ENCODE measurements around the gene TNS3.

TNS3 gene

DNA sequence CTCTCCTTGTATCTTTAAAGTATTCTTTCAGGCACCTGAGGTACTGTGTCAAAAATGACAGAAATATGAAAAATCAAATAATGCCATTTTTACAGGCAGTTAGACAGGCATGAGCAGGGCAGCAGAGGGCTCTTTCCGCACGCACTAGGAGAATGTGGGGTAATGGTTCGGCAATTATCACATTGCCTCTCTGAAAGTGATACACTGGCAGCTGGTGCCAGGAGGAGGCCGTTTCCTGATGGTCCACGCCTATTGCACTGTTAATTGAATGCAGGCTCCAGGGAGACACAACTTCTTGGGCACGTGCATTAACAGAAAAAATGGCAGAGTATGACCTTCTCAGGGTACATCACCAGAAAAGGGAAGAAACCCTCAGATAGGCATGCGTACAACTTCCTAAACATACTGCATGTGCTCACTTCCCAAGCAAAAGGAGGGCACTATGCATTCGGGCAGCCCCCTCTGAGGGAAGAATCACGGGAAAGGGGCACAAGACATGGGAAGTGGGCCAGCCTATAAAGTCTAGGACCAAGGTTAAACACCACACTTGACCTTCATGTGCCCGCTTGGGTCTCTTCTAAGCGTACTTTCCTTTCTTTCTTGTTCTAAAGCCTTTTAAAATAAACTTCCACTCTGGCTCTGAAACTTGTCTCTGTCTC, 161.7 kb downstream of the TNS3 start:
- no peaks in the 10 kb centered on the region for H3K79me2 ChIP-seq (ENCODE audit: control insufficient read depth, low read length)
- TF ChIP-seq, protein P1, sequence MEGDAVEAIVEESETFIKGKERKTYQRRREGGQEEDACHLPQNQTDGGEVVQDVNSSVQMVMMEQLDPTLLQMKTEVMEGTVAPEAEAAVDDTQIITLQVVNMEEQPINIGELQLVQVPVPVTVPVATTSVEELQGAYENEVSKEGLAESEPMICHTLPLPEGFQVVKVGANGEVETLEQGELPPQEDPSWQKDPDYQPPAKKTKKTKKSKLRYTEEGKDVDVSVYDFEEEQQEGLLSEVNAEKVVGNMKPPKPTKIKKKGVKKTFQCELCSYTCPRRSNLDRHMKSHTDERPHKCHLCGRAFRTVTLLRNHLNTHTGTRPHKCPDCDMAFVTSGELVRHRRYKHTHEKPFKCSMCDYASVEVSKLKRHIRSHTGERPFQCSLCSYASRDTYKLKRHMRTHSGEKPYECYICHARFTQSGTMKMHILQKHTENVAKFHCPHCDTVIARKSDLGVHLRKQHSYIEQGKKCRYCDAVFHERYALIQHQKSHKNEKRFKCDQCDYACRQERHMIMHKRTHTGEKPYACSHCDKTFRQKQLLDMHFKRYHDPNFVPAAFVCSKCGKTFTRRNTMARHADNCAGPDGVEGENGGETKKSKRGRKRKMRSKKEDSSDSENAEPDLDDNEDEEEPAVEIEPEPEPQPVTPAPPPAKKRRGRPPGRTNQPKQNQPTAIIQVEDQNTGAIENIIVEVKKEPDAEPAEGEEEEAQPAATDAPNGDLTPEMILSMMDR (IDR thresholded peaks at IDR 0.05; ENCODE audit: low read depth, low read length, poor library complexity, severe bottlenecking): no peak
- TF ChIP-seq EZH2phosphoT487 (IDR thresholded peaks at IDR 0.05; ENCODE audit: borderline replicate concordance, low read length): no peak
- H3K4me1 ChIP-seq (ENCODE audit: control insufficient read depth, low read length): no peaks in the 10 kb centered on the region
- no peak overlapping the region for H3K4me3 ChIP-seq (ENCODE audit: low read length)
- no peaks in the 10 kb centered on the region for H3F3A ChIP-seq (ENCODE audit: control insufficient read depth, insufficient read depth)
- H4K20me1 ChIP-seq (ENCODE audit: control insufficient read depth, insufficient read depth, low read depth, low read length): no peaks in the 10 kb centered on the region
- no peaks in the 10 kb centered on the region for H3K27me3 ChIP-seq (ENCODE audit: control insufficient read depth, low read length)
- no peaks in the 10 kb centered on the region for H3K36me3 ChIP-seq (ENCODE audit: control insufficient read depth, low read length)
- H3K9me2 ChIP-seq (replicated peaks; ENCODE audit: control insufficient read depth, low read length): no peaks in the 10 kb centered on the region
- no peak overlapping the region for H3K4me2 ChIP-seq (ENCODE audit: low read length)
- no peak overlapping the region for H3K27ac ChIP-seq (ENCODE audit: low read depth, low read length)
- no peaks in the 10 kb centered on the region for H3K9me3 ChIP-seq (ENCODE audit: control insufficient read depth, insufficient read depth, low read length)

DNA sequence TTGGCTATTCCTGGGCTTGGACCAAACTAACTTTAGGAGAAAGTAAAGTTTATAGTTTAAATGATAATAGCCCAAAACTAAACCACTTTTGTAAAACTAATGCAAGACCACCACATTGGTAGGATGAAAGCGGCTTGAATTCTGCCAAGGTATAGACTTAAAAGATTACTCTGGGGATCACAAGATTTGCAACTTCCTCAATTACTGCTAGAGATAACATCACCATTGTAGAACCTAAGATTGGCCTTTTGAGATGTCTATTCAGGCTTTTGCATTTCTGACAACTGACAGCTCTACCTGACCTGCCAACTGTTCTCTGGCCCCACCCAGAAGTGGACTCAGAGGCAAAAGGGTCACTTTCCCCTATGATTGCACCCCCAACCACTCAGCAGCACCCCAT, 162.4 kb downstream of the TNS3 start:
- Histone ChIP-seq H3F3A (ENCODE audit: control insufficient read depth, insufficient read depth) (no peaks in the 10 kb centered on the region), H3K9me2 (replicated peaks; ENCODE audit: control insufficient read depth, low read length) (no peaks in the 10 kb centered on the region), H3K79me2 (ENCODE audit: control insufficient read depth, low read length) (no peaks in the 10 kb centered on the region), H3K4me1 (ENCODE audit: control insufficient read depth, low read length) (no peaks in the 10 kb centered on the region), H3K9me3 (ENCODE audit: control insufficient read depth, insufficient read depth, low read length) (no peaks in the 10 kb centered on the region), H3K4me2 (ENCODE audit: low read length) (no peak overlapping the region), H3K36me3 (ENCODE audit: control insufficient read depth, low read length) (no peaks in the 10 kb centered on the region), H4K20me1 (ENCODE audit: control insufficient read depth, insufficient read depth, low read depth, low read length) (no peaks in the 10 kb centered on the region), H3K27me3 (ENCODE audit: control insufficient read depth, low read length) (no peaks in the 10 kb centered on the region), H3K27ac (ENCODE audit: low read depth, low read length) (no peak overlapping the region), H3K4me3 (ENCODE audit: low read length) (no peak overlapping the region)
- no peak for TF ChIP-seq EZH2phosphoT487 (IDR thresholded peaks at IDR 0.05; ENCODE audit: borderline replicate concordance, low read length)
- TF ChIP-seq, protein P1 (IDR thresholded peaks at IDR 0.05; ENCODE audit: low read depth, low read length, poor library complexity, severe bottlenecking): no peak

DNA sequence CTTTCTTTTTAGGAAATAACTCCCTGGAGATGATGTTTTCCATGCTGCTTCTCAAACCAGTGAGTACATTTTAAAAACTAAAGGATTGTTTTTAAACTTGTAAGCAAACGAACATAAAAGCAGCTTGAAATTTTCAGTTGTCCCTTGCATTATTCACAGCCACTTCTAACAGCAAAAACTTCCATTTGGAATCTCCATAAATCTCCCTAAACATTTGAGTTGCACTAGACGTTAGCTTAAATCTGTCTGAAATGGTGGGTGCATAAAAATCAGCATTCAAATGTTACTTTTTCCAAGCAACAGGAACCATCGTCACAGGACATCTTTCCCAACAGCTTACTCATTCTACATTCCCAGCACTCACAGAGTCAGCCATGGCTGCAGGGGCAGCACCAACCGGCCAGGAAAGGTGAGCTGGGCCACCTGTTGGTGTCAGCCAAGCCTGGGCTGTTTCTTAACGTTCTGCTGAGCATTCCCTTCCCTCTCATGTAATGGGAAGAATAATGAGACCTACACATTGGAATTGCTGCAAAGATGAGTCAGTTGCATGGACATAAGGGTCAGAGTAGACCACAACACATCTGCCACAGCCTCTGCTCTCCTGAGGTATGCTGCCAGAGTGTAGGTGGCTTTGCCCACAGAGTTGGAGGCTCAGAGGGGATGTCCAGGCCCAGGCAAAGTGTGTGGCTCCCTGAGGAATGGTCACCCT, 163.2 kb downstream of the TNS3 start:
- H4K20me1 ChIP-seq (ENCODE audit: control insufficient read depth, insufficient read depth, low read depth, low read length): no peaks in the 10 kb centered on the region
- H3K27ac ChIP-seq (ENCODE audit: low read depth, low read length): no peak overlapping the region
- H3K4me1 ChIP-seq (ENCODE audit: control insufficient read depth, low read length): no peaks in the 10 kb centered on the region
- H3K79me2 ChIP-seq (ENCODE audit: control insufficient read depth, low read length): no peaks in the 10 kb centered on the region
- H3K4me2 ChIP-seq (ENCODE audit: low read length): no peak overlapping the region
- H3K36me3 ChIP-seq (ENCODE audit: control insufficient read depth, low read length): no peaks in the 10 kb centered on the region
- no peaks in the 10 kb centered on the region for H3K9me2 ChIP-seq (replicated peaks; ENCODE audit: control insufficient read depth, low read length)
- no peaks in the 10 kb centered on the region for H3F3A ChIP-seq (ENCODE audit: control insufficient read depth, insufficient read depth)
- TF ChIP-seq, protein P1 (IDR thresholded peaks at IDR 0.05; ENCODE audit: low read depth, low read length, poor library complexity, severe bottlenecking): no peak
- no peak for TF ChIP-seq EZH2phosphoT487 (IDR thresholded peaks at IDR 0.05; ENCODE audit: borderline replicate concordance, low read length)
- no peaks in the 10 kb centered on the region for H3K9me3 ChIP-seq (ENCODE audit: control insufficient read depth, insufficient read depth, low read length)
- H3K4me3 ChIP-seq (ENCODE audit: low read length): no peak overlapping the region
- no peaks in the 10 kb centered on the region for H3K27me3 ChIP-seq (ENCODE audit: control insufficient read depth, low read length)

All from DOHH2 (cell line).